Mesendoderm (in vitro differentiated cells): Measurements from ENCODE around the gene GRB2.
"Not testable (repeated sequence)": the region's sequence is repeated elsewhere in the genome, so short reads cannot be mapped to it uniquely, and the experiment has no call there.

Source experiments
- DNase-seq: peaks from one replicate; pipeline ENCODE4 v3.0.0; 2013
- H2AK5ac ChIP-seq: 2 replicates; pipeline ENCODE4 v1.6.1; 2013; ENCODE audit warnings: low read length, inconsistent platforms
- H2BK120ac ChIP-seq: 2 replicates; pipeline ENCODE4 v1.6.1; 2013; ENCODE audit warnings: low read depth, mild to moderate bottlenecking, low read length, moderate library complexity, mixed read lengths
- H2BK15ac ChIP-seq: replicated peaks from 2 replicates; pipeline ENCODE4 v1.6.1; 2013; ENCODE audit warnings: low read depth, mild to moderate bottlenecking, moderate library complexity
- H2BK5ac ChIP-seq: 2 replicates; pipeline ENCODE4 v1.6.1; 2013; ENCODE audit warnings: low read length, inconsistent platforms
- H3K18ac ChIP-seq: 2 replicates; pipeline ENCODE4 v1.6.1; 2013; ENCODE audit warnings: mild to moderate bottlenecking, low read length, mixed read lengths
- H3K23ac ChIP-seq: one replicate; pipeline ENCODE4 v1.6.1; 2013; ENCODE audit warnings: low read length
- H3K27ac ChIP-seq: 2 replicates; pipeline ENCODE4 v1.5.1; 2013; ENCODE audit warnings: low read depth, mild to moderate bottlenecking, inconsistent platforms, low read length, moderate library complexity
- H3K27me3 ChIP-seq: 2 replicates; pipeline ENCODE4 v1.6.1; 2013; ENCODE audit warnings: low read length, control low read depth, mild to moderate bottlenecking, inconsistent platforms; ENCODE audit not compliant: insufficient read depth, poor library complexity
- H3K36me3 ChIP-seq: 2 replicates; pipeline ENCODE4 v1.6.1; 2013; ENCODE audit warnings: low read length, inconsistent platforms; ENCODE audit not compliant: control insufficient read depth, insufficient read depth
- H3K4ac ChIP-seq: one replicate; pipeline ENCODE4 v1.6.1; 2013; ENCODE audit warnings: low read depth, mild to moderate bottlenecking, low read length, moderate library complexity
- H3K4me1 ChIP-seq: 2 replicates; pipeline ENCODE4 v1.6.1; 2013; ENCODE audit warnings: low read depth, low read length, inconsistent platforms; ENCODE audit not compliant: control insufficient read depth
- H3K4me2 ChIP-seq: 2 replicates; pipeline ENCODE4 v1.6.1; 2013; ENCODE audit warnings: low read length
- H3K4me3 ChIP-seq: 2 replicates; pipeline ENCODE4 v1.5.1; 2013; ENCODE audit warnings: mild to moderate bottlenecking, low read length
- H3K56ac ChIP-seq: one replicate; pipeline ENCODE4 v1.6.1; 2013; ENCODE audit warnings: low read length
- H3K79me1 ChIP-seq: 2 replicates; pipeline ENCODE4 v1.6.1; 2013; ENCODE audit warnings: low read length, inconsistent platforms
- H3K79me2 ChIP-seq: 2 replicates; pipeline ENCODE4 v1.6.1; 2013; ENCODE audit warnings: mild to moderate bottlenecking, low read length; ENCODE audit not compliant: control insufficient read depth, insufficient read depth
- H3K9ac ChIP-seq: 2 replicates; pipeline ENCODE4 v1.6.1; 2013; ENCODE audit warnings: low read length, inconsistent platforms
- H4K5ac ChIP-seq: one replicate; pipeline ENCODE4 v1.6.1; 2013; ENCODE audit warnings: low read length
- H4K8ac ChIP-seq: one replicate; pipeline ENCODE4 v1.6.1; 2013; ENCODE audit warnings: low read depth, mild to moderate bottlenecking, control low read depth, low read length, moderate library complexity
- WGBS: extraction: QIAGEN DNeasy Blood & Tissue Kit; methylation state at CpG from one replicate; pipeline ENCODE4 v1.1.7; 2013; ENCODE audit warnings: low lambda C conversion rate, missing lambda C conversion rate; ENCODE audit not compliant: insufficient coverage; ENCODE audit errors: extremely low coverage; 5-methylcytosine and 5-hydroxymethylcytosine counted together

GRB2 gene

DNA sequence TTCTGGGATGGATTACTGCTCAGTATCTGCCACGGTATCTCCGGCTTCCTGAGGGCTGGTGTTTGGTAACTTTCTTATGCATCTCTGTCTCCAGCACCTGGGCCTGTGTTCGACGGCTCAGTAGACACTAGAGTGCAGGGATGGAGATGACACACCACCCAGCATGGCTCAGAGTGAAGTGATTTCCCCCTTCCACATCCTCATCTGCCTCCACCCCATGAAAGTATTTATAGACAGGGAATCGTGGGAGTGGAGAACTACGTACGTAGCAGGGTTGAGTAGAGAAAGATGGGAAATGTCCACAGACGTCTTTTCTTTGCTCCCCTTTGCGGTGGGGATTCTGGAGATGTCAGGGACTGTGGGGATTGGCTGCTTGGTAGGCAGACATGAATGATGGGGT lies 104.4 kb downstream of the GRB2 start:
- H3K18ac ChIP-seq = no peak overlapping the region
- no peaks in the 10 kb centered on the region for H3K36me3 ChIP-seq
- no CpG with 5 or more reads among the region's 9 CpGs for WGBS
- DNase-seq = no peak
- no peak overlapping the region for H3K56ac ChIP-seq
- H4K8ac ChIP-seq = no peak overlapping the region
- H4K5ac ChIP-seq = no peak overlapping the region
- no peak overlapping the region for H2BK120ac ChIP-seq
- no peak overlapping the region for H2AK5ac ChIP-seq
- no peak overlapping the region for H3K27ac ChIP-seq
- H3K79me1 ChIP-seq = no peaks in the 10 kb centered on the region
- no peak overlapping the region for H3K4me2 ChIP-seq
- no peak overlapping the region for H3K4ac ChIP-seq
- no peak overlapping the region for H3K4me3 ChIP-seq
- H3K23ac ChIP-seq = no peak overlapping the region
- no peaks in the 10 kb centered on the region for H3K4me1 ChIP-seq
- H3K27me3 ChIP-seq = no peaks in the 10 kb centered on the region
- H2BK15ac ChIP-seq = no peak overlapping the region
- H2BK5ac ChIP-seq = no peak overlapping the region
- no peak overlapping the region for H3K9ac ChIP-seq
- no peaks in the 10 kb centered on the region for H3K79me2 ChIP-seq

DNA sequence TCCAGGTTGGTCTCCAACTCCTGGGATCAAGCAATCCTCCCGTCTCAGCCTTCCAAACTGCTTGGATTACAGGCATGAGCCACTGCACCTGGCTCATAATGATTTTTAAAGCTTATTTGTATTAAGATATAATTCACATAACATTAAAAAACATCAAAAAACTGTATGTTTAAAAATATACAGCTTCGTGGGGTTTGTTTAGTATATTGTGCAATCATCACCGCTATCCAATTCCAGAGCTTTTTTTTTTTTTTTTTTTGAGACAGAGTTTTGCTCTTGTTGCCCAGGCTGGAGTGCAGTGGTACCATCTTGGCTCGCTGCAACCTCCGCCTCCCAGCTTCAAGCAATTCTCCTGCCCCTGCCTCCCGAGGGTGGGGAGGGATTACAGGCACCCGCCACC lies 105.2 kb downstream of the GRB2 start:
- H3K4me1 ChIP-seq = no peaks in the 10 kb centered on the region
- H3K79me1 ChIP-seq = no peaks in the 10 kb centered on the region
- no peak overlapping the region for H2BK5ac ChIP-seq
- no peak overlapping the region for H2BK120ac ChIP-seq
- no peak overlapping the region for H3K4me2 ChIP-seq
- no peak overlapping the region for H3K23ac ChIP-seq
- H2AK5ac ChIP-seq = no peak overlapping the region
- no peak overlapping the region for H3K4me3 ChIP-seq
- H3K18ac ChIP-seq = no peak overlapping the region
- no peak overlapping the region for H3K27ac ChIP-seq
- no peak overlapping the region for H3K56ac ChIP-seq
- no peak overlapping the region for H2BK15ac ChIP-seq
- no peak overlapping the region for H3K9ac ChIP-seq
- H4K8ac ChIP-seq = no peak overlapping the region
- WGBS = no CpG with 5 or more reads among the region's 7 CpGs
- no peaks in the 10 kb centered on the region for H3K36me3 ChIP-seq
- no peaks in the 10 kb centered on the region for H3K79me2 ChIP-seq
- no peak overlapping the region for H3K4ac ChIP-seq
- DNase-seq = no peak
- no peaks in the 10 kb centered on the region for H3K27me3 ChIP-seq
- no peak overlapping the region for H4K5ac ChIP-seq

- Histone ChIP-seq H3K36me3 (no peaks in the 10 kb centered on the region), H3K4me2 (no peak overlapping the region), H3K4me3 (no peak overlapping the region), H3K27me3 (no peaks in the 10 kb centered on the region), H3K23ac (no peak overlapping the region), H2BK5ac (no peak overlapping the region), H3K79me1 (no peaks in the 10 kb centered on the region), H3K4ac (no peak overlapping the region), H3K27ac (no peak overlapping the region), H3K18ac (no peak overlapping the region), H2AK5ac (no peak overlapping the region), H3K56ac (no peak overlapping the region), H2BK15ac (no peak overlapping the region), H4K8ac (no peak overlapping the region), H2BK120ac (no peak overlapping the region), H3K9ac (no peak overlapping the region), H4K5ac (no peak overlapping the region), H3K79me2 (no peaks in the 10 kb centered on the region), H3K4me1 (no peaks in the 10 kb centered on the region)
- WGBS = no CpG with 5 or more reads among the region's 8 CpGs
- DNase-seq = no peak
Observed at GRCh38 chr17:75295201-75296158, 110.0 kb downstream of the GRB2 start.

- not testable (repeated sequence) for H3K4me2 ChIP-seq, H3K4me3 ChIP-seq, H4K8ac ChIP-seq, H3K56ac ChIP-seq, H3K4ac ChIP-seq, H3K18ac ChIP-seq, H3K79me1 ChIP-seq, H3K4me1 ChIP-seq, H2BK120ac ChIP-seq, H2BK5ac ChIP-seq, H4K5ac ChIP-seq, H2AK5ac ChIP-seq, DNase-seq, H3K27ac ChIP-seq, H3K79me2 ChIP-seq, H3K9ac ChIP-seq, H2BK15ac ChIP-seq, H3K23ac ChIP-seq, H3K27me3 ChIP-seq, H3K36me3 ChIP-seq
- WGBS = no CpG with 5 or more reads among the region's 16 CpGs
Observed at GRCh38 chr17:75292810-75293448, 112.5 kb downstream of the GRB2 start.

DNA sequence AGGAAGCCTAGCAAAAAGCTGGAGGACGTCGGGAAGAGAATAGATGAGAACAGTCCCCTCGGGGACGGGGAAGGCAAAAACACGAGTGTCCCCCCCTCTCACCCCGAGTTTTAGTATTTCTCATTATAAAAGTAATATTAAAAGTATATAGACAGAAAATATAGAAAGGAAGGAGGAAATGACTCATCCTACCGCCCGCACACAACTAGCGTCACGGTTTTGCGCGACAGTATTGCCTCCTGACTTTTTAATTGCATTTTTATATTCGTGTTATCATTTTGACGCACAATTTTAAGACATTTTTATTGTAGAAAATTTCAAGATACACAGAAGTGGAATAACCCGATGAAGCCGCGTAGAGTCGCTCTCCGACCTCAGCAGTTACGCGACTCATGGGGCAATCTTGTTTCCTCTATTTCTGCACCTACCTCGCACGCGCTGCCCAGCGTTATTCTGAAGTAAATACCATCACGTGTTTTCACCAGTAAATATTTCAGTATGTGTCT lies 115.6 kb downstream of the GRB2 start:
- no peak for DNase-seq
- H3K56ac ChIP-seq = peak overlapping the region; percentile 66
- no peak overlapping the region for H3K27ac ChIP-seq
- H3K23ac ChIP-seq = no peak overlapping the region
- H3K27me3 ChIP-seq = no peaks in the 10 kb centered on the region
- H3K18ac ChIP-seq = peak overlapping the region; percentile 14
- H2AK5ac ChIP-seq = no peak overlapping the region
- no peaks in the 10 kb centered on the region for H3K4me1 ChIP-seq
- no peaks in the 10 kb centered on the region for H3K36me3 ChIP-seq
- H3K9ac ChIP-seq = peak overlapping the region; percentile 67
- no peak overlapping the region for H4K8ac ChIP-seq
- H3K79me2 ChIP-seq = no peaks in the 10 kb centered on the region
- H2BK120ac ChIP-seq = peak overlapping the region; percentile 32
- H3K4me3 ChIP-seq = peak overlapping the region; percentile 49
- no peak overlapping the region for H2BK15ac ChIP-seq
- H2BK5ac ChIP-seq = no peak overlapping the region
- no CpG with 5 or more reads among the region's 26 CpGs for WGBS
- H4K5ac ChIP-seq = no peak overlapping the region
- no peaks in the 10 kb centered on the region for H3K79me1 ChIP-seq
- H3K4me2 ChIP-seq = peak overlapping the region; percentile 51
- H3K4ac ChIP-seq = no peak overlapping the region
